HEK293 (cell line): ENCODE measurements around the gene CPXM2.

Experiments used
- CTCF ChIA-PET: fragments of 350-600 bp; formaldehyde crosslinking; extraction: SDS; loops from one replicate; lab custom pipeline; 2021; ENCODE audit warnings: antibody characterized with exemption; lab: Yijun Ruan, JAX
- POLR2A ChIA-PET: fragments of 300-600 bp; formaldehyde crosslinking; extraction: SDS; loops from one replicate; lab custom pipeline; 2020; ENCODE audit warnings: antibody characterized with exemption, inconsistent platforms; lab: Yijun Ruan, JAX
- H3K27ac ChIP-seq: fragments of 200-500 bp; sonication (Bioruptor generic); 2 replicates; pipeline ENCODE4 v1.5.1; 2014; ENCODE audit warnings: low read depth, low read length, control low read depth, inconsistent platforms; ENCODE audit errors: extremely low read depth
- H3K36me3 ChIP-seq, 2 experiments: fragments of 200-500 bp in 1 of 2; sonication (Bioruptor generic) in 1 of 2; 1 replicate in 1 of 2; 2 replicates in 1 of 2; pipeline ENCODE4 v1.5.1; 2014 to 2017; ENCODE audit warnings: inconsistent platforms in 2 of 2, low read length in 2 of 2; ENCODE audit not compliant: control insufficient read depth in 2 of 2, insufficient read depth in 1 of 2
- H3K4me1 ChIP-seq: fragments of 200-500 bp; sonication (Bioruptor generic); 2 replicates; pipeline ENCODE4 v1.5.1; 2014; ENCODE audit warnings: mild to moderate bottlenecking, low read length, inconsistent platforms; ENCODE audit not compliant: control insufficient read depth, insufficient read depth
- H3K4me3 ChIP-seq: 2 replicates; pipeline ENCODE4 v1.5.1; 2011; ENCODE audit warnings: low read depth, mild to moderate bottlenecking, control low read depth, low read length, moderate library complexity
- H3K9me3 ChIP-seq: fragments of 200-500 bp; sonication (Bioruptor generic); 2 replicates; pipeline ENCODE4 v1.5.1; 2014; ENCODE audit warnings: low read depth, low read length, inconsistent platforms; ENCODE audit not compliant: control insufficient read depth, insufficient read depth
- KLF17 ChIP-seq: fragments of 450-650 bp; formaldehyde crosslinking; IDR thresholded peaks from 2 replicates; pipeline ENCODE4 v1.5.1; 2016; ENCODE audit warnings: missing biosample characterization, missing genetic modification characterization
- PRDM6 ChIP-seq: fragments of 450-650 bp; formaldehyde crosslinking; IDR thresholded peaks from 2 replicates; pipeline ENCODE4 v1.5.1; 2017; ENCODE audit warnings: missing biosample characterization, missing genetic modification characterization
- YY2 ChIP-seq: fragments of 450-650 bp; formaldehyde crosslinking; IDR thresholded peaks from 2 replicates; pipeline ENCODE4 v1.5.1; 2016; ENCODE audit warnings: missing biosample characterization, missing genetic modification characterization
- ZNF266 ChIP-seq: fragments of 450-650 bp; formaldehyde crosslinking; IDR thresholded peaks from 2 replicates; pipeline ENCODE4 v1.5.1; 2016; ENCODE audit warnings: missing biosample characterization, missing genetic modification characterization, low read depth
- ZNF292 ChIP-seq: fragments of 450-650 bp; formaldehyde crosslinking; IDR thresholded peaks from 2 replicates; pipeline ENCODE4 v1.5.1; 2016; ENCODE audit warnings: low read depth, missing biosample characterization, missing genetic modification characterization, borderline replicate concordance
- ZNF416 ChIP-seq: fragments of 450-650 bp; formaldehyde crosslinking; IDR thresholded peaks from 2 replicates; pipeline ENCODE4 v1.5.1; 2016; ENCODE audit warnings: missing biosample characterization, missing genetic modification characterization
- ZNF488 ChIP-seq: fragments of 450-650 bp; formaldehyde crosslinking; IDR thresholded peaks from 2 replicates; pipeline ENCODE4 v1.5.1; 2016; ENCODE audit warnings: missing biosample characterization, missing genetic modification characterization
- ZNF510 ChIP-seq: fragments of 450-650 bp; formaldehyde crosslinking; IDR thresholded peaks from 2 replicates; pipeline ENCODE4 v1.5.1; 2018; ENCODE audit warnings: mild to moderate bottlenecking, missing genetic modification characterization, missing biosample characterization; ENCODE audit not compliant: insufficient replicate concordance
- ZNF518A ChIP-seq: fragments of 450-650 bp; formaldehyde crosslinking; conservative IDR thresholded peaks from 2 replicates; pipeline ENCODE4 v1.5.1; 2016; ENCODE audit warnings: low read depth, missing biosample characterization, missing genetic modification characterization
- ZNF548 ChIP-seq: fragments of 450-650 bp; formaldehyde crosslinking; IDR thresholded peaks from 2 replicates; pipeline ENCODE4 v1.5.1; 2016; ENCODE audit warnings: missing biosample characterization, missing genetic modification characterization
- ZNF558 ChIP-seq: fragments of 450-650 bp; formaldehyde crosslinking; IDR thresholded peaks from 2 replicates; pipeline ENCODE4 v1.5.1; 2016; ENCODE audit warnings: missing biosample characterization, missing genetic modification characterization
- ZNF621 ChIP-seq: fragments of 450-650 bp; formaldehyde crosslinking; IDR thresholded peaks from 2 replicates; pipeline ENCODE4 v1.5.1; 2017; ENCODE audit warnings: missing biosample characterization, missing genetic modification characterization
- ZNF677 ChIP-seq: fragments of 450-650 bp; IDR thresholded peaks from 2 replicates; pipeline ENCODE4 v1.5.0; 2018; ENCODE audit warnings: missing biosample characterization, mild to moderate bottlenecking, missing genetic modification characterization, moderate library complexity
- ZNF704 ChIP-seq: fragments of 450-650 bp; formaldehyde crosslinking; IDR thresholded peaks from 2 replicates; pipeline ENCODE4 v1.5.1; 2016; ENCODE audit warnings: missing biosample characterization, missing genetic modification characterization
- ZNF785 ChIP-seq: fragments of 450-650 bp; formaldehyde crosslinking; IDR thresholded peaks from 2 replicates; pipeline ENCODE4 v1.5.1; 2016; ENCODE audit warnings: missing biosample characterization, missing genetic modification characterization
- ZNF792 ChIP-seq: fragments of 450-650 bp; formaldehyde crosslinking; IDR thresholded peaks from 2 replicates; pipeline ENCODE4 v1.5.1; 2016; ENCODE audit warnings: missing biosample characterization, missing genetic modification characterization
- ZSCAN16 ChIP-seq: fragments of 450-650 bp; formaldehyde crosslinking; IDR thresholded peaks from 2 replicates; pipeline ENCODE4 v1.5.1; 2016; ENCODE audit warnings: missing biosample characterization, missing genetic modification characterization
- ZSCAN30 ChIP-seq: fragments of 450-650 bp; IDR thresholded peaks from 2 replicates; pipeline ENCODE4 v1.5.1; 2018; ENCODE audit warnings: missing biosample characterization, mild to moderate bottlenecking, missing genetic modification characterization, moderate library complexity

The CPXM2 gene

GRCh38 chr10:123906296-123906695 lies 14.7 kb upstream of the CPXM2 start (continued):
- no peak for TF ChIP-seq ZNF558 (tag by site-specific recombination)
- no peak for TF ChIP-seq ZNF621

- no peak for TF ChIP-seq ZNF488
- CTCF ChIA-PET: interaction anchor here (0.6 kb wide), 1 partner anchor 86 kb away, joined by 4 read pairs; no protein-coding TSS in a partner anchor
- POLR2A ChIA-PET: no interaction called here
- H3K36me3 ChIP-seq: no peaks in the 10 kb centered on the region
- H3K4me3 ChIP-seq: no peak overlapping the region
- peaks cover 3% of the 10 kb centered on the region for H3K9me3 ChIP-seq
- H3K4me1 ChIP-seq: peaks cover 8% of the 10 kb centered on the region; the same call in 1 of the 2 replicates
- H3K27ac ChIP-seq: no peak overlapping the region
Measured at GRCh38 chr10:123904834-123905409, 13.3 kb upstream of the CPXM2 start.

- H3K4me1 ChIP-seq: peaks cover 8% of the 10 kb centered on the region; the same call in 1 of the 2 replicates
- CTCF ChIA-PET: interaction anchor here (0.5 kb wide), 1 partner anchor 49 kb away, joined by 3 read pairs; no protein-coding TSS in a partner anchor
- no peak overlapping the region for H3K4me3 ChIP-seq
- no peak overlapping the region for H3K27ac ChIP-seq
- no peaks in the 10 kb centered on the region for H3K36me3 ChIP-seq
- POLR2A ChIA-PET: no interaction called here
- peaks cover 3% of the 10 kb centered on the region for H3K9me3 ChIP-seq
- TF ChIP-seq ZNF292 (tag by site-specific recombination) (no peak), ZNF792 (no peak), ZSCAN16 (tag by site-specific recombination) (no peak), ZNF677 (tag by site-specific recombination) (no peak), YY2 (tag by site-specific recombination) (no peak), ZSCAN30 (no peak), ZNF704 (tag by site-specific recombination) (no peak), ZNF548 (tag by site-specific recombination) (no peak), PRDM6 (no peak), KLF17 (no peak), ZNF266 (tag by site-specific recombination) (no peak), ZNF510 (no peak), ZNF785 (no peak)
Measured at GRCh38 chr10:123903621-123904020, 12.0 kb upstream of the CPXM2 start.

GRCh38 chr10:123901621-123902020 lies 10.0 kb upstream of the CPXM2 start:
- Histone ChIP-seq H3K4me3 (no peak overlapping the region), H3K9me3 (peaks cover 3% of the 10 kb centered on the region), H3K36me3 (no peaks in the 10 kb centered on the region), H3K27ac (no peak overlapping the region), H3K4me1 (peaks cover under 1% of the 10 kb centered on the region; the same call in 1 of the 2 replicates)
- ChIA-PET CTCF (no interaction called here), POLR2A (no interaction called here)
- no peak for TF ChIP-seq ZNF518A (tag by site-specific recombination)
- no peak for TF ChIP-seq ZNF416 (tag by site-specific recombination)
- no peak for TF ChIP-seq ZNF510
